Measurements from ENCODE around the gene CASP4.

DNA sequence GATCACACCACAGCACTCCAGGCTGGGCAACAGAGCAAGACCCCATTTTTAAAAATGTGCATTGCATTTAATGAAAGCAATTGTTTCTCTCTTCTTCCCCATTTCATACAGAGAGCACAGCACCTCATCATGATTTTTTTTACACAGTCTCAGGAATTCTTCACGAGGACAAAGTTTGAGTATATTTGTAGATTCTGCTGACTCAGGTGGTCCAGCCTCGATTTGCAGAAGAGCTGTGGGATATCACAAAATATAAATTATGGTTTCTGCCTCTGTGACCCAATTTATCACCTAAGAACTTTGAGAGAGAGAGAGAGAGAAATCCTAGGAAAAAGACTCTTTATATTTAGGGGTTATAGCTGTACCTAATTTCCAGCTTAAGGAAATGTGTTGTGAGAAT, 34.8 kb upstream of the CASP4 start:
- TF ChIP-seq, protein P1, sequence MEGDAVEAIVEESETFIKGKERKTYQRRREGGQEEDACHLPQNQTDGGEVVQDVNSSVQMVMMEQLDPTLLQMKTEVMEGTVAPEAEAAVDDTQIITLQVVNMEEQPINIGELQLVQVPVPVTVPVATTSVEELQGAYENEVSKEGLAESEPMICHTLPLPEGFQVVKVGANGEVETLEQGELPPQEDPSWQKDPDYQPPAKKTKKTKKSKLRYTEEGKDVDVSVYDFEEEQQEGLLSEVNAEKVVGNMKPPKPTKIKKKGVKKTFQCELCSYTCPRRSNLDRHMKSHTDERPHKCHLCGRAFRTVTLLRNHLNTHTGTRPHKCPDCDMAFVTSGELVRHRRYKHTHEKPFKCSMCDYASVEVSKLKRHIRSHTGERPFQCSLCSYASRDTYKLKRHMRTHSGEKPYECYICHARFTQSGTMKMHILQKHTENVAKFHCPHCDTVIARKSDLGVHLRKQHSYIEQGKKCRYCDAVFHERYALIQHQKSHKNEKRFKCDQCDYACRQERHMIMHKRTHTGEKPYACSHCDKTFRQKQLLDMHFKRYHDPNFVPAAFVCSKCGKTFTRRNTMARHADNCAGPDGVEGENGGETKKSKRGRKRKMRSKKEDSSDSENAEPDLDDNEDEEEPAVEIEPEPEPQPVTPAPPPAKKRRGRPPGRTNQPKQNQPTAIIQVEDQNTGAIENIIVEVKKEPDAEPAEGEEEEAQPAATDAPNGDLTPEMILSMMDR (conservative IDR thresholded peaks at IDR 0.05), result no peak
- TF ChIP-seq ZFX (IDR thresholded peaks at IDR 0.05), result no peak

All from C4-2B (cell line).